HG03558 (cell line): Measurements from ENCODE around the gene AURKAIP1.
"Not testable (repeated sequence)": the region's sequence is repeated elsewhere in the genome, so short reads cannot be mapped to it uniquely, and the experiment has no call there.

Experiments used
- ATAC-seq: cut with Tn5 transposase; IDR thresholded peaks from one replicate; pipeline ENCODE4 v1.9.1; 2021; ENCODE audit warnings: moderate number of reproducible peaks; ENCODE audit not compliant: unreplicated experiment; ENCODE audit errors: extremely low read depth

Gene AURKAIP1

DNA sequence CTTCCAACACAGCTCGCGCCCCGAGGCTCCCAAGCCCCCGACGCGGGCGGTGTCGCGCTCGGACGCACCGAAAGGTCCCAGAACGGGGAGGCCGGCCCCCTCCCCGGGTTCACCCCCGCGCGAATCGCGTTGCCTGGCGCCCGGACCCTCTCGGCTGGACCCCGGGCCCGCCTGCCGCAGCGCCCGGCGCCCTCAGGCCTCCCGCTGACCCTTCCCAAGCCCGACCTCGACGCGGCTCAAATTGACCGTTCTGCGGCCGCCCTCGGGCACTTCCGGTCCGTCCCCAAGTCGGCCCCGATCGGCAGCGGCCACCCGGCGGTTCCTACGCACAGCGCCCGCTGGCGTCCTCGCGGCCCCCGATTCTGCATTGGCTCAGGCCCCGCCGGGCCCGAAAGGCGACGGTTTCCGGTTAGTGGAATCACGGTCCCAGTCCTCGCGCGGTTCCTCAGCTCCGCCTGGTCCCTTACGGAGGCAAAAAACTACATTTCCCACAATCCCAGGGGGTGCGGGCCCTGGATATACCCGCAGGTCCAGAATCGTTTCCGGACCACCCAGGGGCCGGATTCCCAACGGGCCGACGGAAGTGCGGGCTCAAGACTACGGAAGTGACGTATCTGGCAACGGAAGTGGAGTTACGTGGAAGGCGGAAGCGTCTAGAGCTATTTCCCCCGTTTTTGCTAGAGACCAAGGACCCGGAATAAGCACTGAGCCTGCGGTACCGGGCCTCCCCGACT is at the start of gene AURKAIP1:
TSS of gene AURKAIP1 (minus strand) at position 279 of the 734 bp plus-strand sequence. CDS start 451 bp downstream, outside the sequence.
- peak; percentile 82 for ATAC-seq

DNA sequence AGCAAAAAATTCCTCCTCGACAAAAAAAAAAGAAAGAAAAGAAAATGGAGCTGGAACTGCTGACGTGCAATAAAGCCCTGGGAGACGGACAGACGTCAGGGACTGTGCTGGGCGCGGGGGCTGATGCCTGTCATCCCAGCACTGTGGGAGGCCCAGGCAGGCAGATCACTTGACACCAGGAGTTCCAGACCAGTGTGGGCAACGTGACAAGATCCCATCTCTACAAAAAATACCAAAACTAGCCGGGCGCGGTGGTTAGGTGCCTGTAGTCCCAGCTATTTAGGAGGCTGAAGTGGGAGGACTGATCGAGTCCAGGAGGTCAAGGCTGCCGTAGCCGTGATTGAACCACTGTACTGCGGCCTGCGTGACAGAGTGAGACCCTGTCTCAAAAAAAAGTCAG is 49.7 kb upstream of the AURKAIP1 start:
- ATAC-seq, result no peak

DNA sequence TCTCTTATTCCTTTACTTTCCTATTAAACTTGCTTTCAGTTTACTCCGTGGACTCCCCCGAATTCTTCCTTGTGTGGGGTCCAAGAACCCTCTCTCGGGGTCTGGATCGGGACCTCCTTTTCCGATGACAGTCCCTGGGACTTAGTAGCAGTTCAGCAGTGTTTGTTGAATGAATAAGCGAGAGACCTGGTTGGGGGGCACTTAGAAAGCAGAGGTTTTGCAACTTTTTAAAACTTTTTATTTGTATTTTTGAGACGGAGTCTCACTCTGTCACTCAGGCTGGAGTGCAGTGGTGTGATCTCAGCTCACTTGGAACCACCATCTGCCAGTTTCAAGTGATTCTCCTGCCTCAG is 48.2 kb upstream of the AURKAIP1 start:
- no peak for ATAC-seq

DNA sequence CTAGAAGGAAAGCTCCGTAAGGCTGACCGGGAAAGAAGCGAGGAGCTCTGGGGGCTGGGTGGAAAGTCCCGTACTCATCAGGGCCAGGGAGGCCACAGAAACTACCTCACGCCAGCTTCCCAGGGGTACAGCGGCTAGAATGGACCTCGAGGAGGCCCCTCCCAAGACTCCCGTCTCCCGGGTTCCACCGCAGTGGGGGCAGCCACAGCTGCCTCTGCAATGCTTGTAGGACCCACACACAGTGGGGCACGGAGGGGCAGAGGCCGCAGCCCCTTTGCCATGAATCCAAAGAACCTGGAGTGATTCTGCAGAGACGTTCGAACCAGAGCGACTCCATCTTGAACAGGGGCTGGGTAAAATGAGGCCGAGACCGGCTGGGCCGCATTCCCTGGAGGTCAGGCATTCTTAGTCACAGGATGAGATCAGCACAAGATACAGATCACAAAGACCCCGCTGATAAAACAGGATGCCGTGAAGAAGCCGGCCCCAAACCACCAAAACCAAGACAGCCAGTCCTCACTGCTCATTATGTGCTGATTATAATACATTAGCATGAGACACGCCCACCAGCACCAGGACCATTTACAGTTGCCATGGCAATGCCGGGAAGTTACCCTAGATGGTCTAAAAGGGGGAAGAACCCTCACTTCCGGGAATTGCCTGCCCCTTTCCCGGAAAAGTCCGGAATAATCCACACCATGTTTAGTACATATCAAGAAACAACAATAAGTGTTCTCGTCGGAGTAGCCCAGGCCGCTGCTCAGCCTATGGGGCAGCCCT is 47.6 kb upstream of the AURKAIP1 start:
- no peak for ATAC-seq

DNA sequence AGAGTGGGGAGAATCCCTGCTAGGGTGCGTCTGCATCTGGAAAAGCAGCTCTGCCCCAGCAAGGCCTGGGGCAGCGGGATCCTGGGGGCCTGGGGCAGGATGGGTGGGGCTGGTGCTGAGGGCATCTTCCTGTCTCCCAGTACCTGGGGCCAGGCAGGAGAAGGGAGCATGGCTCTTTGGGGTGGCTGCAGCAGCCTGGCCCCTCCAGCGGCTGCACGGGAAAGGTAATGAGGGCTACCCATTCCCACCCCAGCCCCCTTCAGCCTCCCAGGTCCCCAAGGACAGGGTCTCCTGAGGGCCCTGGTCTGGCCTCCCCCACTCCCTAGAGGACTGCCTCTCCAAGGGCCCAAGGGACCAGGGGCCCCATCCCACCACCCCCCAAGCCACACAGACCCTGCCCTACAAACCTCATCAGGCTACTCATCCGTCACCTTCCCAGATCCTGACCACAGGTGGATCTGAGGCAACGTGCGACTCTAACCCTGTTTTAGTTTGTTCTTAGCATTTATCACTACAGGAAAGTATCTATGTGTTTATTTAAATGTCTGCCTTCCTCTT is 47.0 kb upstream of the AURKAIP1 start:
- ATAC-seq, result no peak

DNA sequence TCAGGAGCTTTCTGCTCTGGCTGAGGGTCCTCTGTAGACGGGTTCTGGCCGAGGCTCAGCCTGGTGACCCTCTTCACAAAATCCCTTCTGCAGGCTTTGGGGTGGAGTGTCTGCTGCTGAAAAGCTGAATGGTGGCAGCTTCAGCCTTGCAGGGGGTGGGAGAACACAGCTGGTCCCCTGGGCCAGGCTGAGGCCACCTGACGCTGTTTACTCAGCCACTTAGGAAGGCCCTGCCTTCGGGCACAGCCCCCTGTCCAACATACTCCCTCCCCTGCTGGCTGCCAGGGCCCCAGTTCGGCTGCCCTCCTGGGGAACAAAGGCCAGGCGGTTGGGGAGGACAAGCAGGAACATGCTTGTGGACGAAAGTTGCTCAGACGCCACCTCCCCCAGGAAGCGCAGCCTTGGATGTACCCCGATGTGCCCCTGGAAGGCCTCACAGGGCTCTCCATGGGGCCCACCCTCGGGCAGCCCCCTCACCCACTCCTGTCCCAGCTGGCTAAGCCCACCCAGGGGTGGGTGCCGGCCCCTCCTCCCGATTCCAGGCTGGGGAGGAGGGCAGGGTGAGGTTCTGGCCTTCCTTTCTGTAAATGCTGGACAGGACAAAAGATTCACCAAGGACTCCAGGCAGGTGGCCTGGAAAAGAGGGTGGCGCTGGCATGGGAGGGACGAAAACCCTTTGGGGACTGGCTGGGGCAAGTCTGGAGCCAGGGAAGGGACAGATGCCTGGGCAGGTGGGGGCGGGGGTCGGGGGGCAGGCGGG is 46.3 kb upstream of the AURKAIP1 start, which contains the start of gene ANKRD65:
TSS of gene ANKRD65 (minus strand) at position 130 of the 760 bp plus-strand sequence. CDS start 271 bp downstream, outside the sequence.
- no peak for ATAC-seq

DNA sequence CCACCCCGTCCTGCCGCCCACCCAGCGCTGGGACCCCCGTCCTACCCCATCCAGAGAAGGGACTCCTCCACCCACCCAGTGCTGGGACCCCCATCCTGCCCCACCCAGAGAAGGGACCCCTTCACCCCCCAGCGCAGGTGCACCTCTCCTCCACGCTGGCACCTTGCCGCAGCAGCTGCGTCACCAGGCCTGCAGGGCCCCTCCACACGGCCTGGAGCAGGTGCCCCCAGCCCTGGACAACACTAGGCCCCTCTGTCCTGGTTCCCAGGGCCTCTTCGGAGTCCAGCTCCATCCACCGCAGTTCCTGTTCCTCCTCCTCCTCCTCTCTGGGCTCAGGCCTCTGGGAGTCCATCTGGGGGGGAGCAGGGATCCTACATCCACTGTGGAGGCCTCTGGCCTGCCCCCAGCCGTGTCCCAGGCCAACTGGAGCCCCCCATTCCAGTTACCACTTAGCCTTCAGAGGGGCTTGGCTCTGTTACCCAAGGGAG is 45.7 kb upstream of the AURKAIP1 start:
- ATAC-seq, result no peak

- no peak for ATAC-seq
These were observed 45.0 kb upstream of the AURKAIP1 start for GRCh38 chr1:1419813-1420653.

- ATAC-seq, result no peak
These were observed 44.4 kb upstream of the AURKAIP1 start for GRCh38 chr1:1419363-1419812.

GRCh38 chr1:1418464-1419362 is 43.7 kb upstream of the AURKAIP1 start:
- ATAC-seq, result no peak

DNA sequence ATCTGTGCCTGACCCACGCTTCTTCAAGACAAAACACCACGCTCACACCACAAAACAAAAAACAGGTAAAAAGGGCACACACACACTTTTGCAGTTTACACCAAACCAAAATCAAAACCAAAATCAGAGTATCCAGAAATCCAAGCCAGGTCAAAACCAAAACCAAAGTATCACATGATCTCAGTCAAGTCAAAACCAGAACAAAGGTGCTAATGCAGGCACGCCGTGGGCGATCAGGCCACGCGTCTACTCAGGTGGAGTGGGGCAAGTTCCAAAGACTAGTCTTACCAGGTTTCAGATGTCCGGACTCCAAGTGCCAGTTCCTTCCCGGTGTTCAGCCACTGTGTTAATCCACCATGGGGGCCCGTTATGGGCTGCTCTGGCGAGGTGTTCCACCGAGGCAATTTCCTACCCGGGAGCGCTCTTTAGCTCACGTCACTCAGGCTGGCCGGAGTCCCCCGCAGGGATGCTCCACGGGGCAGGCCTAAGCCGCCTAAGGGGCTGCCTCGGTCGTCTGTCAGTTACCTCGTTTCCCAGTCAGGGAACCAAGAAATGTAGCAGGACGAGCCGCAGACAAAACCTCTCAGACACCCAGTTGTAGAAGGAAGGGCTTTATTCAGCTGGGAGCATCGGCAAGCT is 42.9 kb upstream of the AURKAIP1 start:
- ATAC-seq, result not testable (repeated sequence)

- ATAC-seq, result not testable (repeated sequence)
These were observed 42.4 kb upstream of the AURKAIP1 start for GRCh38 chr1:1417396-1417795.

DNA sequence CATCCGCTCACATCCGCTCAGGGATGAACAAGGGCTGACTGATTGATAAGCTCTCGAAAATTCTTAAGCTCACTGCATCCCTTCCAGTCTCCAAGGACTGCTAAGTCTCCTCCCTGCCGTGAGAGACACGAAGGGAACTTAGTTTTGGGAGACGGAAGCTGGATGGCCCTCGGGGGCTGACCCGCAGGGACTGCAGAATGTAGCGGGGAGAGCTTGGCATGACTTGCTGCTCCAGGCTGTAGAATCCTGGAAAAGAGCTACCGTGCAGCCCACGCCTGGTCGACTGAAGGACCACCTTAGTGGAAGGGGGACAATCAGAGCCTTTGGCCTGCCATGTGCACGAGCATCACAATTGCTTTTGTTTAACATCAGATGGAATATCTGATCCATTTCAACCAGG is 40.7 kb upstream of the AURKAIP1 start:
- no peak for ATAC-seq

DNA sequence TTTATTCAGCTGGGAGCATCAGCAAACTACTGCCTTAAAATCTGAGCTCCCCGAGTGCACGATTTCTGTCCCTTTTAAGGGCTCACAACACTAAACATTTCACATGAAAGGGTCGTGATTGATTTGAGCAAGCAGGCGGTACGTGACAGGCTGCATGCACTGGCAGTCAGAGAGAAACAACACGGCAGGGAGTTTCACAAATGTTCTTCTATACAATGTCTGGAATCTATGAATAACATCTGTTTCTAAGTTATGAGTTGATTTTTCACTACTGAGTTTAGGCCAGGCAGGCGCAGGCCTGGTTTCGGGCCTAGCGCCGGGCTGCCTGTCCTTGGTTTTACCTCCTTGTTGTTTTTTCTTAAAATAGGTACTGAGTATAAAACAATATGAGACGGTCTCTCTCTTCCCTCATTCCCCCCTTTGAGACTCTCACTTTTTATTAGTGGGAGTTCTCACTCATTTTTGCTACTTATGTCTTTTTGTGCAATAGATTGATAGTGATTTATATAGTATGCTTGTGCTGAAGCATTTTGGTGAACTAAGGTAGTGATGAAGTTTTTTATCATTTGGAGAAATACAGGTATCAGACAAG is 37.4 kb upstream of the AURKAIP1 start:
- not testable (repeated sequence) for ATAC-seq

- no peak for ATAC-seq
These were observed 36.6 kb upstream of the AURKAIP1 start for GRCh38 chr1:1411626-1412025.

DNA sequence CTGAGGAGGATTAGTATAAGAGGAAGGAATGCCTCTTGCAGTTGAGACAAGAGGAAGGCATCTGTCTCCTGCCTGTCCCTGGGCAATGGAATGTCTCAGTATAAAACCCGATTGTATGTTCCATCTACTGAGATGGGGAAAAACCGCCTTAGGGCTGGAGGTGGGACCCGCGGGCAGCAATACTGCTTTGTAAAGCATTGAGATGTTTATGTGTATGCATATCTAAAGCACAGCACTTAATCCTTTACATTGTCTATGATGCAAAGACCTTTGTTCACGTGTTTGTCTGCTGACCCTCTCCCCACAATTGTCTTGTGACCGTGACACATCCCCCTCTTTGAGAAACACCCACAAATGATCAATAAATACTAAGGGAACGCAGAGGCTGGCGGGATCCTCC is 35.2 kb upstream of the AURKAIP1 start:
- ATAC-seq, result not testable (repeated sequence)

- ATAC-seq, result no peak
These were observed 32.8 kb upstream of the AURKAIP1 start for GRCh38 chr1:1407636-1408318.
